ENCODE data around the gene GOLM1. TPM values are rescaled to one million over a fixed set of nuclear protein-coding genes. Genes with fewer than 3 reads are reported as not detected.

GOLM1 gene
- total RNA-seq, 1 experiment from 2014 or later, result 71.6 TPM

- H3K4me1 Mint-ChIP-seq, result peaks cover 15% of the 10 kb centered on the region in 2 experiments
- no peaks in the 10 kb centered on the region for H4K20me1 ChIP-seq (ENCODE audit: control insufficient read depth, insufficient read depth, insufficient read length)
Observed at GRCh38 chr9:86102626-86103025, 3.3 kb upstream of the GOLM1 start.

More at GRCh38 chr9:86102626-86103025, 3.3 kb upstream of the GOLM1 start:
- no peak overlapping the region for H3K27ac ChIP-seq (ENCODE audit: insufficient read length, low read depth, low read length)
- no peak overlapping the region for H2AK5ac ChIP-seq (ENCODE audit: insufficient read length, low read length)
- no peak overlapping the region for H3K4me3 Mint-ChIP-seq
- no peak overlapping the region for H2BK5ac ChIP-seq (ENCODE audit: insufficient read length, low read length)
- H3K9me3 Mint-ChIP-seq, result no peaks in the 10 kb centered on the region; a peak in 2 of 5 replicates
- H2BK120ac ChIP-seq (ENCODE audit: low read depth, low read length, poor library complexity, severe bottlenecking), result no peak overlapping the region
- no peaks in the 10 kb centered on the region for H3K79me1 ChIP-seq (ENCODE audit: insufficient read depth, low read depth, low read length, poor library complexity, severe bottlenecking)
- H3K4me2 ChIP-seq (ENCODE audit: insufficient read depth, insufficient read length, low read length), result no peak overlapping the region
- DNase-seq, result no peak
- no peak overlapping the region for H2BK12ac ChIP-seq (ENCODE audit: insufficient read length, low read depth, low read length)
- H3K23ac ChIP-seq (ENCODE audit: insufficient read length, low read depth, low read length), result no peak overlapping the region
- no peak overlapping the region for H3K4ac ChIP-seq (ENCODE audit: low read depth, low read length)
- peaks cover 37% of the 10 kb centered on the region for H3K27me3 Mint-ChIP-seq (ENCODE audit: low read depth)
- H3K18ac ChIP-seq (ENCODE audit: insufficient read length, low read depth, low read length), result no peak overlapping the region
- no peaks in the 10 kb centered on the region for H3K9me3 ChIP-seq (ENCODE audit: control insufficient read depth, low read depth, low read length)
- H2AFZ ChIP-seq (ENCODE audit: low read length), result no peak overlapping the region
- H3K14ac ChIP-seq (ENCODE audit: insufficient read depth, low read length), result no peak overlapping the region
- H4K8ac ChIP-seq (replicated peaks; ENCODE audit: insufficient read length, low read depth, low read length), result no peak overlapping the region
- no peaks in the 10 kb centered on the region; the same call in 1 of the 2 replicates for H3K79me2 ChIP-seq (ENCODE audit: insufficient read depth, low read length)
- no peaks in the 10 kb centered on the region for H3K36me3 Mint-ChIP-seq (ENCODE audit: insufficient read depth in 1 of 3, low read depth in 3 of 3)
- H3K4me1 ChIP-seq (ENCODE audit: insufficient read depth, low read length), result no peaks in the 10 kb centered on the region; the same call in 1 of the 2 replicates
- no peak overlapping the region for H2BK15ac ChIP-seq (ENCODE audit: low read depth, low read length)
- no peak overlapping the region for H3T11ph ChIP-seq (ENCODE audit: low read length)
- TF ChIP-seq CTCF (conservative IDR thresholded peaks at IDR 0.05), result no peak
- H3K23me2 ChIP-seq (ENCODE audit: insufficient read length, low read depth, low read length, poor library complexity, severe bottlenecking), result peaks cover 11% of the 10 kb centered on the region
- H4K5ac ChIP-seq (ENCODE audit: insufficient read length, low read depth, low read length), result no peak overlapping the region
- H3K27me3 ChIP-seq (ENCODE audit: insufficient read depth, low read length), result peaks cover 3% of the 10 kb centered on the region; the same call in 1 of the 2 replicates
- no CpG with 5 or more reads among the region's 3 CpGs for WGBS (ENCODE audit: extremely low coverage, insufficient read length, low lambda C conversion rate)
- H3K56ac ChIP-seq (ENCODE audit: insufficient read length, low read depth, low read length), result no peak overlapping the region
- no peak overlapping the region for H3K27ac Mint-ChIP-seq
- no peak overlapping the region for H4K91ac ChIP-seq (ENCODE audit: insufficient read length, low read depth, low read length)
- H3K9ac ChIP-seq (ENCODE audit: extremely low read depth, insufficient read length, low read length), result no peak overlapping the region
- no peak overlapping the region for H2BK20ac ChIP-seq (ENCODE audit: low read depth, low read length, poor library complexity, severe bottlenecking)

Data from H9 (cell line).